GM19351 (cell line): ENCODE results near the gene TUBGCP5.

ENCODE experiments used
- ATAC-seq: cut with Tn5 transposase; IDR thresholded peaks from one replicate; pipeline ENCODE4 v1.9.1; 2021; ENCODE audit warnings: mild to moderate bottlenecking, moderate library complexity; ENCODE audit not compliant: unreplicated experiment

TUBGCP5 gene

GRCh38 chr15:22979238-22980188 lies 59.9 kb downstream of the TUBGCP5 start:
- ATAC-seq, result peak; percentile 57

- peak; percentile 20 for ATAC-seq
Measured at GRCh38 chr15:22978691-22979237, 60.6 kb downstream of the TUBGCP5 start.

GRCh38 chr15:22974745-22975144 lies 64.6 kb downstream of the TUBGCP5 start:
- ATAC-seq, result no peak

- ATAC-seq, result no peak
Measured at GRCh38 chr15:22973987-22974386, 65.4 kb downstream of the TUBGCP5 start.

- peak; percentile 50 for ATAC-seq
Measured at GRCh38 chr15:22973286-22973685, 66.1 kb downstream of the TUBGCP5 start.

- no peak for ATAC-seq
Measured at GRCh38 chr15:22969489-22969888, 69.9 kb downstream of the TUBGCP5 start.

GRCh38 chr15:22968366-22968765 lies 71.0 kb downstream of the TUBGCP5 start:
- ATAC-seq, result no peak

- ATAC-seq, result no peak
Measured at GRCh38 chr15:22967084-22967770, 72.1 kb downstream of the TUBGCP5 start.

- no peak for ATAC-seq
Measured at GRCh38 chr15:22966321-22967083, 72.9 kb downstream of the TUBGCP5 start.

- ATAC-seq, result no peak
Measured at GRCh38 chr15:22963641-22964040, 75.7 kb downstream of the TUBGCP5 start.

GRCh38 chr15:22962611-22963010 lies 76.8 kb downstream of the TUBGCP5 start:
- no peak for ATAC-seq

- no peak for ATAC-seq
Measured at GRCh38 chr15:22961762-22962161, 77.6 kb downstream of the TUBGCP5 start.

- no peak for ATAC-seq
Measured at GRCh38 chr15:22960556-22960955, 78.8 kb downstream of the TUBGCP5 start.

GRCh38 chr15:22960126-22960525 lies 79.2 kb downstream of the TUBGCP5 start:
- ATAC-seq, result no peak

- ATAC-seq, result no peak
Measured at GRCh38 chr15:22959321-22960101, 79.9 kb downstream of the TUBGCP5 start.

GRCh38 chr15:22958487-22959280 lies 80.7 kb downstream of the TUBGCP5 start:
- peak; percentile 53 for ATAC-seq

- ATAC-seq, result no peak
Measured at GRCh38 chr15:22956978-22957260, 82.5 kb downstream of the TUBGCP5 start.

- ATAC-seq, result no peak
Measured at GRCh38 chr15:22956257-22956977, 83.0 kb downstream of the TUBGCP5 start.

GRCh38 chr15:22955544-22956119 lies 83.7 kb downstream of the TUBGCP5 start:
- no peak for ATAC-seq
